ENCODE measurements around the gene HIC1.

DNA sequence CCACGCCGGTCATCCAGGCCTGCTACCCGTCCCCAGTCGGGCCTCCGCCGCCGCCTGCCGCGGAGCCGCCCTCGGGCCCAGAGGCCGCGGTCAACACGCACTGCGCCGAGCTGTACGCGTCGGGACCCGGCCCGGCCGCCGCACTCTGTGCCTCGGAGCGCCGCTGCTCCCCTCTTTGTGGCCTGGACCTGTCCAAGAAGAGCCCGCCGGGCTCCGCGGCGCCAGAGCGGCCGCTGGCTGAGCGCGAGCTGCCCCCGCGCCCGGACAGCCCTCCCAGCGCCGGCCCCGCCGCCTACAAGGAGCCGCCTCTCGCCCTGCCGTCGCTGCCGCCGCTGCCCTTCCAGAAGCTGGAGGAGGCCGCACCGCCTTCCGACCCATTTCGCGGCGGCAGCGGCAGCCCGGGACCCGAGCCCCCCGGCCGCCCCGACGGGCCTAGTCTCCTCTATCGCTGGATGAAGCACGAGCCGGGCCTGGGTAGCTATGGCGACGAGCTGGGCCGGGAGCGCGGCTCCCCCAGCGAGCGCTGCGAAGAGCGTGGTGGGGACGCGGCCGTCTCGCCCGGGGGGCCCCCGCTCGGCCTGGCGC is 2.4 kb downstream of the HIC1 start:
- TF ChIP-seq, protein P1, sequence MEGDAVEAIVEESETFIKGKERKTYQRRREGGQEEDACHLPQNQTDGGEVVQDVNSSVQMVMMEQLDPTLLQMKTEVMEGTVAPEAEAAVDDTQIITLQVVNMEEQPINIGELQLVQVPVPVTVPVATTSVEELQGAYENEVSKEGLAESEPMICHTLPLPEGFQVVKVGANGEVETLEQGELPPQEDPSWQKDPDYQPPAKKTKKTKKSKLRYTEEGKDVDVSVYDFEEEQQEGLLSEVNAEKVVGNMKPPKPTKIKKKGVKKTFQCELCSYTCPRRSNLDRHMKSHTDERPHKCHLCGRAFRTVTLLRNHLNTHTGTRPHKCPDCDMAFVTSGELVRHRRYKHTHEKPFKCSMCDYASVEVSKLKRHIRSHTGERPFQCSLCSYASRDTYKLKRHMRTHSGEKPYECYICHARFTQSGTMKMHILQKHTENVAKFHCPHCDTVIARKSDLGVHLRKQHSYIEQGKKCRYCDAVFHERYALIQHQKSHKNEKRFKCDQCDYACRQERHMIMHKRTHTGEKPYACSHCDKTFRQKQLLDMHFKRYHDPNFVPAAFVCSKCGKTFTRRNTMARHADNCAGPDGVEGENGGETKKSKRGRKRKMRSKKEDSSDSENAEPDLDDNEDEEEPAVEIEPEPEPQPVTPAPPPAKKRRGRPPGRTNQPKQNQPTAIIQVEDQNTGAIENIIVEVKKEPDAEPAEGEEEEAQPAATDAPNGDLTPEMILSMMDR (conservative IDR thresholded peaks at IDR 0.05; ENCODE audit: low read depth in 2 of 2), result no peak
- TF ChIP-seq, protein P2, sequence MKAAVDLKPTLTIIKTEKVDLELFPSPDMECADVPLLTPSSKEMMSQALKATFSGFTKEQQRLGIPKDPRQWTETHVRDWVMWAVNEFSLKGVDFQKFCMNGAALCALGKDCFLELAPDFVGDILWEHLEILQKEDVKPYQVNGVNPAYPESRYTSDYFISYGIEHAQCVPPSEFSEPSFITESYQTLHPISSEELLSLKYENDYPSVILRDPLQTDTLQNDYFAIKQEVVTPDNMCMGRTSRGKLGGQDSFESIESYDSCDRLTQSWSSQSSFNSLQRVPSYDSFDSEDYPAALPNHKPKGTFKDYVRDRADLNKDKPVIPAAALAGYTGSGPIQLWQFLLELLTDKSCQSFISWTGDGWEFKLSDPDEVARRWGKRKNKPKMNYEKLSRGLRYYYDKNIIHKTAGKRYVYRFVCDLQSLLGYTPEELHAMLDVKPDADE (IDR thresholded peaks at IDR 0.05), result no peak

Measured in GM23338 (cell line).